Vagina (tissue), 2 donors: ENCODE measurements around the gene LRGUK.

Experiments used
- POLR2A ChIP-seq, 2 donors: fragments of 450-650 bp; IDR thresholded peaks; one replicate each; pipeline ENCODE4 v1.6.1; 2017; ENCODE audit warnings: antibody characterized with exemption in 2 of 2, mild to moderate bottlenecking in 2 of 2, moderate library complexity in 2 of 2
- POLR2AphosphoS5 ChIP-seq, 2 donors: sonication (generic); formaldehyde crosslinking; IDR thresholded peaks; one replicate each; pipeline ENCODE4 v1.9.0; 2017; ENCODE audit warnings: antibody characterized with exemption in 2 of 2, mild to moderate bottlenecking in 2 of 2, low read depth in 1 of 2; ENCODE audit not compliant: insufficient read depth in 1 of 2
- TF ChIP-seq, protein P1 (sequence below), 3 experiments: fragments of 450-650 bp in 2 of 3; fragments of 200-600 bp in 1 of 3; sonication (generic) in 1 of 3; IDR thresholded peaks; one replicate each; pipeline ENCODE4 v1.5.1; 2017 to 2019; ENCODE audit warnings: antibody characterized with exemption in 3 of 3, mild to moderate bottlenecking in 2 of 3, moderate library complexity in 2 of 3

DNA sequence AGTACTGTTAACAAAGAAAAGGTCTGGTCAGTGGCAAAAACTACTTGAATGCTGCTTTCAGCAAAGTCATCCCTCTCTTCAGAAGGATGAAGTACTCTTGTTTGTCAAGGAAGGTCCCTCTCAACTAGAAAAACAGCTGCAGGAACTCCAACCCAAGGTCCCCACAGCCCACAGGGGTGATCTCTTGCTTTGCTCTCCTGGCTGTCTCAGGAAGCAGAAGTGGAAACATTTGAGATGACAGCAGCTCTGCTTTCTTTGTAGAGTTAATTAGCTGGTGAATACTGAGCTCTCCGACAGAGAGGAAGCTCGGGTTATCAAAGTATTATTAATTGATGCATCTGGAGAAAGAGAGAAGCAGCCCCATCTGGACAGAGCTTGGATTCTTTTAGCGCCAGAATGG, 25.4 kb upstream of the LRGUK start:
- TF ChIP-seq, protein P1, sequence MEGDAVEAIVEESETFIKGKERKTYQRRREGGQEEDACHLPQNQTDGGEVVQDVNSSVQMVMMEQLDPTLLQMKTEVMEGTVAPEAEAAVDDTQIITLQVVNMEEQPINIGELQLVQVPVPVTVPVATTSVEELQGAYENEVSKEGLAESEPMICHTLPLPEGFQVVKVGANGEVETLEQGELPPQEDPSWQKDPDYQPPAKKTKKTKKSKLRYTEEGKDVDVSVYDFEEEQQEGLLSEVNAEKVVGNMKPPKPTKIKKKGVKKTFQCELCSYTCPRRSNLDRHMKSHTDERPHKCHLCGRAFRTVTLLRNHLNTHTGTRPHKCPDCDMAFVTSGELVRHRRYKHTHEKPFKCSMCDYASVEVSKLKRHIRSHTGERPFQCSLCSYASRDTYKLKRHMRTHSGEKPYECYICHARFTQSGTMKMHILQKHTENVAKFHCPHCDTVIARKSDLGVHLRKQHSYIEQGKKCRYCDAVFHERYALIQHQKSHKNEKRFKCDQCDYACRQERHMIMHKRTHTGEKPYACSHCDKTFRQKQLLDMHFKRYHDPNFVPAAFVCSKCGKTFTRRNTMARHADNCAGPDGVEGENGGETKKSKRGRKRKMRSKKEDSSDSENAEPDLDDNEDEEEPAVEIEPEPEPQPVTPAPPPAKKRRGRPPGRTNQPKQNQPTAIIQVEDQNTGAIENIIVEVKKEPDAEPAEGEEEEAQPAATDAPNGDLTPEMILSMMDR (IDR thresholded peaks at IDR 0.05): no peak
- TF ChIP-seq POLR2AphosphoS5 (IDR thresholded peaks at IDR 0.05; ENCODE audit: insufficient read depth in 1 of 2, low read depth in 1 of 2) (no peak), POLR2A (IDR thresholded peaks at IDR 0.05) (no peak)
